HFFc6 (cell line): ENCODE results near the gene ZNF888. TPM values are rescaled to one million over a fixed set of nuclear protein-coding genes. Genes with fewer than 3 reads are reported as not detected.
A peak's percentile ranks its signal among the peaks of the same experiment; 100 is the strongest.
"Not testable (repeated sequence)": the region's sequence is repeated elsewhere in the genome, so short reads cannot be mapped to it uniquely, and the experiment has no call there.

Source experiments
- DNase-seq: peaks from one replicate; pipeline ENCODE4 v3.0.0-alpha.2; 2018
- H3K27ac Mint-ChIP-seq: 2 replicates; pipeline ENCODE4 v1.8.0; 2020; ENCODE audit warnings: mild to moderate bottlenecking, mixed read lengths
- H3K27me3 Mint-ChIP-seq: 2 replicates; pipeline ENCODE4 v1.8.0; 2021; ENCODE audit warnings: mild to moderate bottlenecking, moderate library complexity, mixed read lengths; ENCODE audit not compliant: insufficient read depth
- H3K36me3 Mint-ChIP-seq: 2 replicates; pipeline ENCODE4 v1.8.0; 2021; ENCODE audit warnings: low read depth, mixed read lengths
- H3K4me1 Mint-ChIP-seq: 2 replicates; pipeline ENCODE4 v1.8.0; 2020; ENCODE audit warnings: low read depth, mixed read lengths
- H3K4me3 Mint-ChIP-seq: 2 replicates; pipeline ENCODE4 v1.8.0; 2020; ENCODE audit warnings: mild to moderate bottlenecking, moderate library complexity, mixed read lengths
- H3K9me3 Mint-ChIP-seq: 2 replicates; pipeline ENCODE4 v1.8.0; 2020; ENCODE audit warnings: mild to moderate bottlenecking, mixed read lengths
- total RNA-seq, 6 experiments: library from RNA; stranded (reverse); fragmentation: NEBNext Ultra II Directional; extraction: Animal tissue kit (Norgen Biotek cat#: 25700); gene quantifications; 2 replicates in 1 of 6; 3 replicates in 5 of 6; pipeline ENCODE4 v1.2.3, GENCODE V29; 2021

ZNF888 gene
- total RNA-seq, 6 experiments from 2014 or later = 2.2 to 3.1 (median 2.8) TPM

- Mint-ChIP-seq H3K36me3 (peaks cover 39% of the 10 kb centered on the region), H3K27ac (peak overlapping the region; percentile 76), H3K9me3 (peaks cover 10% of the 10 kb centered on the region), H3K4me3 (peak overlapping the region; percentile 91), H3K4me1 (peaks cover 29% of the 10 kb centered on the region)
- not testable (repeated sequence) for H3K27me3 Mint-ChIP-seq
- peak; percentile 1 for DNase-seq
Measured at GRCh38 chr19:52856540-52857377, 66.5 kb downstream of the ZNF888 start.

Other genes with a start within 250 kb of the ZNF888 start
- 10 to 100 TPM; 11.3 to 15.0 (median 13.5) TPM for gene ZNF611, start 188.4 kb downstream of the ZNF888 start, total RNA-seq
- 1 to 10 TPM; 2.1 to 3.7 (median 3.1) TPM for gene ZNF600, start 136.6 kb downstream of the ZNF888 start, total RNA-seq
- gene ZNF28, start 101.8 kb downstream of the ZNF888 start, total RNA-seq = 10 to 100 TPM in 5 of 6 experiments, 1 to 10 TPM in 1; 9.2 to 13.6 (median 11.9) TPM
- gene ZNF468, start 65.8 kb downstream of the ZNF888 start, total RNA-seq = 10 to 100 TPM in 4 of 6 experiments, 1 to 10 TPM in 2; 8.5 to 12.9 (median 11.2) TPM
- gene ZNF320, start 25.8 kb downstream of the ZNF888 start, total RNA-seq = 1 to 10 TPM; 4.7 to 7.3 (median 5.4) TPM
- gene ZNF816, start 39.5 kb upstream of the ZNF888 start, total RNA-seq = 1 to 10 TPM; 2.5 to 3.1 (median 2.9) TPM
- not detected for gene ERVV-1, start 90.5 kb upstream of the ZNF888 start, total RNA-seq
- not detected for gene ERVV-2, start 121.3 kb upstream of the ZNF888 start, total RNA-seq
- 10 to 100 TPM; 13.5 to 17.3 (median 16.2) TPM for gene ZNF160, start 180.0 kb upstream of the ZNF888 start, total RNA-seq
- 1 to 10 TPM; 3.2 to 4.6 (median 4.0) TPM for gene ZNF415, start 209.5 kb upstream of the ZNF888 start, total RNA-seq
- gene ZNF347, start 235.6 kb upstream of the ZNF888 start, total RNA-seq = 1 to 10 TPM; 3.5 to 5.4 (median 4.4) TPM